Fibroblast of villous mesenchyme (primary cell): ENCODE results near the gene CCDC54. TPM values are rescaled to one million over a fixed set of nuclear protein-coding genes. Genes with fewer than 3 reads are reported as not detected.

ENCODE experiments used
- DNase-seq: peaks from one replicate; pipeline ENCODE4 v3.0.0-alpha.2; 2010; ENCODE audit warnings: low read depth
- H3K4me3 ChIP-seq: 2 replicates; pipeline ENCODE4 v1.5.1; 2011; ENCODE audit warnings: low read depth, mild to moderate bottlenecking, low read length
- CTCF ChIP-seq: IDR thresholded peaks from 2 replicates; pipeline ENCODE4 v1.5.1; 2012; ENCODE audit warnings: low read depth, mild to moderate bottlenecking, low read length; ENCODE audit not compliant: insufficient read depth
- total RNA-seq: library from RNA; depleted of rRNA; stranded (reverse); fragments of >200 nt; gene quantifications from 2 replicates; pipeline ENCODE4 v1.2.3, GENCODE V29; 2012

Gene CCDC54
- total RNA-seq, 1 donor = not detected

DNA sequence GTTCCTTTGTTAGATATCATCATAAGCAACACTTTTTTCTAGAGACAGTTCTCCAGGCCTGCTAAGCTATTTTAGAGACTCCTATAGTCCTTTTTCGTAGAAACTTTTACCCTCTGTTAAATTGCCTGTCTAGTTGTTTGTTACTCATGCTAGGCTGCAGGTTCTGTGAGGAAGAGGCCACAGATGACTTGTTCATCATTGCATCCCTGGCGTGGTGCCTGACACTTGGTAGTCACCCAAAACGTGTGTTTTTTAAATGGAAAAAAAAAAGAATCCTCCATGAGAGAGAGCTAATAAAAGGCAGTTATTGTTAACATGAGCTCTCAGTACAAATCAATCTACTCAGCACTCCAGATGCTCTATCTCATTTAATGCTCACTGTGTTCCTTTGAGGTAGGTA is 35.1 kb downstream of the CCDC54 start:
- peak; percentile 37 for DNase-seq
- TF ChIP-seq CTCF = no peak
- no peak overlapping the region for H3K4me3 ChIP-seq

DNA sequence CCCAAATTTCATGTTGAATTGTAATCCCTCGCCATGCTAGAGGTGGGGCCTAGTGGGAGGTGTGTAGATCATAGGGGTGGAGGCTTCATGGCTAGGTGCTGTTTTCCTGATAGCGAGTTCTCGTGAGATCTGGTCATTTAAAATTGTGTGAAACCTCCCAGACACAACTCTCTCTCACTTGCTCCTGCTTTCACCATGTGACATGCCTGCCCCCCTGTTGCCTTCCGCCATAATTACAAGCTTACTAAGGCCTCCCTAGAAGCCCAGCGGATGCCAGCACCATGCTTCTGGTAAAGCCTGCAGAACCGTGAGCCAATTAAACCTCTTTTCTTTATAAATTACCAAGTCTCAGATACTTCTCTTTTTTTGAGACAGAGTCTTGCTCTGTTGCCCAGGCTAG is 36.0 kb downstream of the CCDC54 start:
- TF ChIP-seq CTCF = no peak
- DNase-seq = no peak
- no peak overlapping the region for H3K4me3 ChIP-seq

GRCh38 chr3:107414325-107414964 is 37.2 kb downstream of the CCDC54 start:
- no peak for TF ChIP-seq CTCF
- DNase-seq = no peak
- no peak overlapping the region for H3K4me3 ChIP-seq

GRCh38 chr3:107416138-107416537 is 38.9 kb downstream of the CCDC54 start:
- H3K4me3 ChIP-seq = no peak overlapping the region
- DNase-seq = peak; percentile 59
- no peak for TF ChIP-seq CTCF

DNA sequence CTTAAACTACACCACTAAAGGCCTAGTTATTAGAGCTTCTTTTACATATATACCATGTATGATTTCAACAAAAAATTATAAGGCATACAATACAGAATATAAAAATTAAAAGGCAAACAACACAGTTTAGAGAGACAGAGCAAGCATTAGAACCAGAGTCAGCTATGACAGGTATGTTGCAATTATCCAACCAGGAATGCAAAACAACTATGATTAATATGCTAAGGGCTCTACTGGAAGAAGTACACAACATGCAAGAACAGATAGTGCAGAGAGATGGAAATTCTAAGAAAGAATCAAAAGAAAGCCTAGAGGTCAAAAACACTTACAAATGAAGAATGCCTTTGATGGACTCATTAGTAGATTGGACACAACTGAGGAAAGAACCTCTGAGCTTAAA is 39.6 kb downstream of the CCDC54 start:
- peak; percentile 69 for DNase-seq
- TF ChIP-seq CTCF = no peak
- no peak overlapping the region for H3K4me3 ChIP-seq

DNA sequence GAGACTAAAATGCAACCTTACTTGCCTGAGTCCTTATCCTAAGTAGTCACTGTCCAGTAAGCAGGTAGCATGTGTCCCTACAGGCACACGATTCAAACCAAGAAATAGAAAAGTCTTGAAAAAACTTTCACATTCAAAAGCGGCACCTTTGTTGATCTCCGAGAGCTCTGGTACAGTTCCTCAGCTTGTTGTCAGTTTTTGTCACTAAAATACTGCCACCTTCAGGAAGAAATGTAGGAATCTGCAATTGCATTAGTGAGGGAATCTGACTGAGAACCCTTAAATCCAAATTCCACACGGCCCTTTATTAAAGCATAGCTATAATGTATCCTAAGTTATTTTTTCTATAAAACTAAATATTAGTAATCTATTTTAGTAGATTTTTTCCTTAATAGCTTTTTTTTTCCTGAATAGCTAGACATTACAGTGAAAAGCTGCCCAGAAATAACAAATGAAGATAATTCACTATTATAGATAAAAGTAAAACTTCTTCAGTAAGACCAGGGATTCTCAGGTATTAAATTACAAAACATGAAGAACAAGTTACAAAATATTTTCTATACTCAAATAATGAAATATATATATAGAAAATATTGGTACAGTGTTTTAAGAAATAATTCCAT is 44.0 kb downstream of the CCDC54 start:
- peak; percentile 80 for DNase-seq
- H3K4me3 ChIP-seq = peak overlapping the region; percentile 52
- TF ChIP-seq CTCF = peak; percentile 65
